AG04449 (cell line): ENCODE measurements around the gene UACA.

Experiments used
- CTCF ChIA-PET: fragments of 350-600 bp; formaldehyde crosslinking; extraction: SDS; loops from one replicate; lab custom pipeline; 2021; ENCODE audit warnings: antibody characterized with exemption; lab: Yijun Ruan, JAX
- POLR2A ChIA-PET: fragments of 400-600, 350-600 bp; formaldehyde crosslinking; extraction: SDS; loops from one replicate; lab custom pipeline; 2020; ENCODE audit warnings: antibody characterized with exemption, inconsistent platforms; lab: Yijun Ruan, JAX
- DNase-seq: peaks from one replicate; pipeline ENCODE4 v3.0.0-alpha.2; 2010; ENCODE audit warnings: low read depth, low spot score
- H3K4me3 ChIP-seq: 2 replicates; pipeline ENCODE4 v1.5.1; 2011; ENCODE audit warnings: low read depth, mild to moderate bottlenecking, control low read depth, low read length
- TF ChIP-seq, protein P1 (sequence below): IDR thresholded peaks from one replicate; pipeline ENCODE4 v1.5.1; 2011; ENCODE audit warnings: mild to moderate bottlenecking, moderate library complexity, low read length, control low read depth, inconsistent platforms; ENCODE audit not compliant: insufficient read depth; ENCODE audit errors: missing control alignments

The UACA gene

GRCh38 chr15:70794596-70795310, 31.4 kb upstream of the UACA start:
- TF ChIP-seq, protein P1, sequence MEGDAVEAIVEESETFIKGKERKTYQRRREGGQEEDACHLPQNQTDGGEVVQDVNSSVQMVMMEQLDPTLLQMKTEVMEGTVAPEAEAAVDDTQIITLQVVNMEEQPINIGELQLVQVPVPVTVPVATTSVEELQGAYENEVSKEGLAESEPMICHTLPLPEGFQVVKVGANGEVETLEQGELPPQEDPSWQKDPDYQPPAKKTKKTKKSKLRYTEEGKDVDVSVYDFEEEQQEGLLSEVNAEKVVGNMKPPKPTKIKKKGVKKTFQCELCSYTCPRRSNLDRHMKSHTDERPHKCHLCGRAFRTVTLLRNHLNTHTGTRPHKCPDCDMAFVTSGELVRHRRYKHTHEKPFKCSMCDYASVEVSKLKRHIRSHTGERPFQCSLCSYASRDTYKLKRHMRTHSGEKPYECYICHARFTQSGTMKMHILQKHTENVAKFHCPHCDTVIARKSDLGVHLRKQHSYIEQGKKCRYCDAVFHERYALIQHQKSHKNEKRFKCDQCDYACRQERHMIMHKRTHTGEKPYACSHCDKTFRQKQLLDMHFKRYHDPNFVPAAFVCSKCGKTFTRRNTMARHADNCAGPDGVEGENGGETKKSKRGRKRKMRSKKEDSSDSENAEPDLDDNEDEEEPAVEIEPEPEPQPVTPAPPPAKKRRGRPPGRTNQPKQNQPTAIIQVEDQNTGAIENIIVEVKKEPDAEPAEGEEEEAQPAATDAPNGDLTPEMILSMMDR: no peak
- no peak for DNase-seq
- peak overlapping the region; percentile 29 for H3K4me3 ChIP-seq
- POLR2A ChIA-PET: interaction anchor here (0.5 to 1.8 kb wide), 6 partner anchors 15 to 739 kb away, joined by 3 to 6 read pairs (median 4); partner anchors contain the start of gene UACA
- CTCF ChIA-PET: interaction anchor here (1.1 to 3.5 kb wide), 3 partner anchors 17 to 216 kb away, joined by 3 to 30 read pairs (median 15); no protein-coding TSS in a partner anchor

DNA sequence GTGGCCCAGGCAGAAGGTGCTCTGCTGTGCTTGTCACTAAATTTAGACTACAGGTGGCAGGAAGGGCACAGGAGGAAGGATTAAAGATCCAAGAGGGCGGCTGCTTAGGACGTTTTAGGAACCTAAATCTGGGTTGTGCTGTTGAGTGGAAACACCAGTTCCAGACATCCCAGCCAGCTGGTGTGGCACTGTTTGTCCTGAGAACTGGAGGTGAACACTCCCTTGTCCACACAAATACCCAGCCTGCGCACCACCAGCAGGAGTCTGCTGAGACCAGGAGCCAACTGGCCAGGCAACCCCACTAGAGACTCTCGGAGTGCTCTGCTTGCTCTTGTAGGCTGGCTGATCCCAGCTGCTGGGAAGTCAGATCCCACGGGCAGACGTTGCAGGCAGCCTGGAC, 30.3 kb upstream of the UACA start:
- CTCF ChIA-PET: interaction anchor here (2.9 to 3.5 kb wide), 3 partner anchors 18 to 71 kb away, joined by 6 to 30 read pairs (median 15); no protein-coding TSS in a partner anchor
- DNase-seq: no peak
- TF ChIP-seq, protein P1: no peak
- no peak overlapping the region for H3K4me3 ChIP-seq
- POLR2A ChIA-PET: interaction anchor here (1.7 kb wide), 1 partner anchor 14 kb away, joined by 6 read pairs; no protein-coding TSS in a partner anchor

DNA sequence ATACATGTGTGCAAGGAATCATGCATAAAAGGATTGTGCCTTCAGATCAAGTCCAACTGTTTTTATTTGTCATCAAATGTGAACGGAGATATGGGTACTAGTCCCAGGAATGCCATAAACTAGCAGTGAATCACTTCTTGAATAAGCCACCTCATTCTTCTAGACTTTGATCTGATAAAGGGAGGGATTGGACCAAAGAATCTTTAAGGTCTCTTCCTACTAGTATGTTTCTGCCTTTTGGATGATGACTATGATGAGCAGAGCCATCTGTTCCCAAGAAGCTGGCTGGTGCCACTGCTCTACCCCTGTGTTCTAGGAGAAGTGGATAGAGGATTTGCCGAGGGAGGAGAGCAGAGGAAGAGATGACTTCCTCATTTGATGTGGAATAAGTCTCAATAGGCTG, 28.8 kb upstream of the UACA start:
- ChIA-PET POLR2A (interaction anchor here (1.4 kb wide), 1 partner anchor 78 kb away, joined by 3 read pairs; no protein-coding TSS in a partner anchor), CTCF (interaction anchor here (1.1 to 3.5 kb wide), 4 partner anchors 8 to 70 kb away, joined by 4 to 30 read pairs (median 10); no protein-coding TSS in a partner anchor)
- TF ChIP-seq, protein P1: no peak
- no peak overlapping the region for H3K4me3 ChIP-seq
- no peak for DNase-seq

DNA sequence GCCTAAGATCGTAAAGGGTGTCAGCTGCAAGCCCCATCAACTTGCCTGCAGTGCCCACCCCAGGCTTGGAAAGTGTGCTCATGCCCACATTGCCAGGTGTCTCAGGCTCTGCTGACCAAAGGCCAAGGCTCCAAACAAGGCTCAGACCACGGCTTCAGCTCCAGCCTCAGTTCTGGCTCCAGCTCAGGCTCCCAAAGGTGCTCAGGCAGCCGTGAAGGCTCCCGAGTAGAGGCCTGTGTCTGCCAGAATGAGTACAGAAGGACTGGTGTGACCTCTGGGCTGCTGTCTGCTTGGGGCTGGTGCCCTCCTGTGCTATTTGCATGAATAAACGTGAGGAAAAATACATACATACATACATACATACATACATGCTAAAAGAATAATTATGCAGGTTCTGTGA, 27.9 kb upstream of the UACA start:
- TF ChIP-seq, protein P1: no peak
- CTCF ChIA-PET: interaction anchor here (2.9 kb wide), 1 partner anchor 69 kb away, joined by 6 read pairs; no protein-coding TSS in a partner anchor
- no peak for DNase-seq
- H3K4me3 ChIP-seq: no peak overlapping the region
- POLR2A ChIA-PET: no interaction called here

DNA sequence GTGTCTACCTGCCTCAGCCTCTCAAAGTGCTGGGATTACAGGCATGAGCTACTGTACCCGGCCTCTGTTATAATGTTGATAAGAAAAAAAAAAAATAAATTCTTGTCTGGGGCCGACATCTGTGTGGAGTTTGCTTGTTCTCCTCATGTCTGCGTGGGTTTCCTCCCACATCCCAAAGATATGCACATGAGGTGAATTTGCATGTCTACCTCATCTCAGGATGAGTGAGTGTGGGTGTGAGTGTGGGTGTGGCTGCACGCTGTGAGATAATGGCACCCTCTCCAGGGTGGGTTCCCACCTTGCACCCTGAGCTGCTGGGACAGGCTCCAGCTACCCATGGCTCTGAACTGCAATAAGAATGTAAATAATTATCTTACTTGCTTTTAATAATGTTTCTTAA, 25.9 kb upstream of the UACA start:
- CTCF ChIA-PET: interaction anchor here (1.2 to 1.5 kb wide), 2 partner anchors 22 to 36 kb away, joined by 3 to 5 read pairs; no protein-coding TSS in a partner anchor
- no peak overlapping the region for H3K4me3 ChIP-seq
- POLR2A ChIA-PET: no interaction called here
- DNase-seq: no peak
- TF ChIP-seq, protein P1: no peak
